Measurements from ENCODE around the gene RNF223. TPM values are rescaled to one million over a fixed set of nuclear protein-coding genes. Genes with fewer than 3 reads are reported as not detected.
"Not testable (repeated sequence)": the region's sequence is repeated elsewhere in the genome, so short reads cannot be mapped to it uniquely, and the experiment has no call there.

The RNF223 gene
- total RNA-seq, 1 experiment from 2014 or later = 6.3 TPM

DNA sequence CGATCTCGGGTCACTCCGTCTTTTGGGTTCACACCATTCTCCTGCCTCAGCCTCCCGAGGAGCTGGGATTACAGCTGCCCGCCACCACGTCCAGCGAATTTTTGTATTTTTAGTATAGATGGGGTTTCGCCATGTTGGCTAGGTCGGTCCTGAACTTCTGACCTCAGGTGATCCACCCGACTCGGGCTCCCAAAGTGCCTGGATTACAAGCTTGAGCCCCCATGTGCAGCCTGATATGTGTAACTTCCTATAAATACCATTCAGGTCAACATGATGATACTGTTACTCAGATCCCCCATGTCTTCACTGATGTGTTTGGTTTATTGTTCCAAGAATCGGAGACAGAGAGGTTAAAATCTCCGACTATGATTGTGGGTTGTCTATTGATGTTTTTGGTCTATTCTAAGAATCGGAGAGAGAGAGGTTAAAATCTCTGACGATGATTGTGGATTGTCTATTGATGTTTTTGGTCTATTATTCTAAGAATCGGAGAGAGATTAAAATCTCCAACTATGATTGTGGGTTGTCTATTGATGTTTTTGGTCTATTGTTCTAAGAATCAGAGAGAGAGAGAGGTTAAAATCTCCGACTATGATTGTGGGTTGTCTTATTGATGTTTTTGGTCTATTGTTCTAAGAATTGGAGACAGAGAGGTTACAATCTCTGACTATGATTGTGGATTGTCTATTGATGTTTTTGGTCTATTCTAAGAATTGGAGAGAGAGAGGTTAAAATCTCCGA is 24.7 kb upstream of the RNF223 start:
- H3K9me2 ChIP-seq (ENCODE audit: insufficient read depth) = no peaks in the 10 kb centered on the region
- TF ChIP-seq, protein P1, sequence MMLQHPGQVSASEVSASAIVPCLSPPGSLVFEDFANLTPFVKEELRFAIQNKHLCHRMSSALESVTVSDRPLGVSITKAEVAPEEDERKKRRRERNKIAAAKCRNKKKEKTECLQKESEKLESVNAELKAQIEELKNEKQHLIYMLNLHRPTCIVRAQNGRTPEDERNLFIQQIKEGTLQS (IDR thresholded peaks at IDR 0.05) = no peak
- TF ChIP-seq EZH2phosphoT487 (IDR thresholded peaks at IDR 0.05; ENCODE audit: borderline replicate concordance) (no peak), ZNF274 (IDR thresholded peaks at IDR 0.05; ENCODE audit: low read depth, low read length) (no peak), JUND (IDR thresholded peaks at IDR 0.05) (no peak), EGR1 (IDR thresholded peaks at IDR 0.05; ENCODE audit: low read depth) (no peak), CEBPB (IDR thresholded peaks at IDR 0.05; ENCODE audit: low read depth) (no peak), POLR2AphosphoS5 (IDR thresholded peaks at IDR 0.05; ENCODE audit: low read depth, low read length) (no peak), EZH2 (IDR thresholded peaks at IDR 0.05) (no peak)
- TF ChIP-seq, protein P2, sequence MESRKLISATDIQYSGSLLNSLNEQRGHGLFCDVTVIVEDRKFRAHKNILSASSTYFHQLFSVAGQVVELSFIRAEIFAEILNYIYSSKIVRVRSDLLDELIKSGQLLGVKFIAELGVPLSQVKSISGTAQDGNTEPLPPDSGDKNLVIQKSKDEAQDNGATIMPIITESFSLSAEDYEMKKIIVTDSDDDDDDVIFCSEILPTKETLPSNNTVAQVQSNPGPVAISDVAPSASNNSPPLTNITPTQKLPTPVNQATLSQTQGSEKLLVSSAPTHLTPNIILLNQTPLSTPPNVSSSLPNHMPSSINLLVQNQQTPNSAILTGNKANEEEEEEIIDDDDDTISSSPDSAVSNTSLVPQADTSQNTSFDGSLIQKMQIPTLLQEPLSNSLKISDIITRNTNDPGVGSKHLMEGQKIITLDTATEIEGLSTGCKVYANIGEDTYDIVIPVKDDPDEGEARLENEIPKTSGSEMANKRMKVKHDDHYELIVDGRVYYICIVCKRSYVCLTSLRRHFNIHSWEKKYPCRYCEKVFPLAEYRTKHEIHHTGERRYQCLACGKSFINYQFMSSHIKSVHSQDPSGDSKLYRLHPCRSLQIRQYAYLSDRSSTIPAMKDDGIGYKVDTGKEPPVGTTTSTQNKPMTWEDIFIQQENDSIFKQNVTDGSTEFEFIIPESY (IDR thresholded peaks at IDR 0.05; ENCODE audit: extremely low read depth, insufficient replicate concordance, low read length) = no peak
- no peak overlapping the region for H3K9ac ChIP-seq (ENCODE audit: low read length)
- DNase-seq (ENCODE audit: low read depth, low spot score) = no peak
- no peaks in the 10 kb centered on the region for H4K20me1 ChIP-seq (ENCODE audit: insufficient read depth)
- no peaks in the 10 kb centered on the region for H3K79me2 ChIP-seq (ENCODE audit: insufficient read depth, low read length)
- POLR2A ChIA-PET = no interaction called here
- no TSS peak for BruUV-seq (replicated peaks)
- H3K27ac ChIP-seq (ENCODE audit: low read depth, low read length) = no peak overlapping the region
- H3K4me1 ChIP-seq (ENCODE audit: control insufficient read depth in 1 of 2, insufficient read depth in 2 of 2, low read length in 2 of 2) = no peaks in the 10 kb centered on the region
- CTCF ChIA-PET = no interaction called here
- no peak overlapping the region for H3K4me2 ChIP-seq (ENCODE audit: low read length)
- no peaks in the 10 kb centered on the region for H3K36me3 ChIP-seq (ENCODE audit: control insufficient read depth in 1 of 2, insufficient read depth in 2 of 2, low read length in 2 of 2)
- no peak for ATAC-seq
- no peak overlapping the region for H3K4me3 ChIP-seq (replicated peaks in 1 of 2; ENCODE audit: low read depth in 1 of 2, low read length in 2 of 2)
- intact Hi-C loops (cut with micrococcal nuclease) = no loop called here
- RAD21 ChIA-PET (ENCODE audit: low non-redundant PET in 1 of 2, low total read pairs in 2 of 2, uncharacterized antibody in 2 of 2, unreplicated experiment in 2 of 2) = no interaction called here
- H2AFZ ChIP-seq (ENCODE audit: low read depth, low read length, poor library complexity, severe bottlenecking) = no peak overlapping the region
- peaks cover 0 to 7% of the 10 kb centered on the region in 2 experiments; a peak in 2 of 4 replicates for H3K9me3 ChIP-seq (ENCODE audit: control insufficient read depth in 1 of 2, insufficient read depth in 1 of 2, low read depth in 1 of 2, low read length in 2 of 2)
- H3K27me3 ChIP-seq (ENCODE audit: insufficient read depth, low read length) = no peaks in the 10 kb centered on the region

DNA sequence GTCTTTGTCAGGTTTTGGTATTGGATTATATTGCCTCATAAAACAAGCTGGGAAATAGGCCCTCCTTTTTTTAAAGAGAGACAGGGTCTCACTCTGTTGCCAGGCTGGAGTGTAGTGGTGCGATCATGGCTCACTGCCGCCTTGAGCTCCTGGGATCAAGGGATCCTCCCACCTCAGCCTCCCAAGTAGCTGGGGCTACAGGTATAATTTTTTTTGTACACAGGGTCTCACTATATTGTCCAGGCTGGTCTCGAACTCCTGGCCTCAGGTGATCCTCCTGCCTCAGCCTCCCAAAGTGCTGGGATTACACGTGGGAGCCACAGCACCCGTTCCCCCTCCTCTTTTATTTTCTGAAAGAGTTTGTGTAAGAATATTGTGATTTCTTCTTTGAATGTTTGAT is 22.0 kb upstream of the RNF223 start:
- H3K9me3 ChIP-seq (ENCODE audit: control insufficient read depth in 1 of 2, insufficient read depth in 1 of 2, low read depth in 1 of 2, low read length in 2 of 2); RAD21 ChIA-PET (ENCODE audit: low non-redundant PET in 1 of 2, low total read pairs in 2 of 2, uncharacterized antibody in 2 of 2, unreplicated experiment in 2 of 2); intact Hi-C loops (cut with micrococcal nuclease); H3K4me1 ChIP-seq (ENCODE audit: control insufficient read depth in 1 of 2, insufficient read depth in 2 of 2, low read length in 2 of 2); H3K36me3 ChIP-seq (ENCODE audit: control insufficient read depth in 1 of 2, insufficient read depth in 2 of 2, low read length in 2 of 2); H3K9me2 ChIP-seq (ENCODE audit: insufficient read depth); H3K4me3 ChIP-seq (replicated peaks in 1 of 2; ENCODE audit: low read depth in 1 of 2, low read length in 2 of 2); H3K79me2 ChIP-seq (ENCODE audit: insufficient read depth, low read length); POLR2A ChIA-PET; DNase-seq (ENCODE audit: low read depth, low spot score); BruUV-seq (replicated peaks); H3K4me2 ChIP-seq (ENCODE audit: low read length); H3K27ac ChIP-seq (ENCODE audit: low read depth, low read length); H3K27me3 ChIP-seq (ENCODE audit: insufficient read depth, low read length); H3K9ac ChIP-seq (ENCODE audit: low read length); H4K20me1 ChIP-seq (ENCODE audit: insufficient read depth); H2AFZ ChIP-seq (ENCODE audit: low read depth, low read length, poor library complexity, severe bottlenecking); CTCF ChIA-PET; ATAC-seq: not testable (repeated sequence)
